GM23338 (cell line): ENCODE data around the gene RNF214.
"Not testable (repeated sequence)": the region's sequence is repeated elsewhere in the genome, so short reads cannot be mapped to it uniquely, and the experiment has no call there.

Source experiments
- TF ChIP-seq, protein P1 (sequence below): IDR thresholded peaks from one replicate; pipeline ENCODE4 v1.6.1; 2018; ENCODE audit warnings: antibody characterized with exemption; ENCODE audit not compliant: unreplicated experiment
- TF ChIP-seq, protein P2 (sequence below), 2 experiments: fragments of 200-600 bp in 1 of 2; sonication (generic) in 1 of 2; conservative IDR thresholded peaks; 2 replicates each; pipeline versions ENCODE4 v1.5.1 to v1.6.1; 2016 to 2017; ENCODE audit warnings: antibody characterized with exemption in 2 of 2, low read depth in 2 of 2, mild to moderate bottlenecking in 2 of 2, moderate library complexity in 1 of 2

DNA sequence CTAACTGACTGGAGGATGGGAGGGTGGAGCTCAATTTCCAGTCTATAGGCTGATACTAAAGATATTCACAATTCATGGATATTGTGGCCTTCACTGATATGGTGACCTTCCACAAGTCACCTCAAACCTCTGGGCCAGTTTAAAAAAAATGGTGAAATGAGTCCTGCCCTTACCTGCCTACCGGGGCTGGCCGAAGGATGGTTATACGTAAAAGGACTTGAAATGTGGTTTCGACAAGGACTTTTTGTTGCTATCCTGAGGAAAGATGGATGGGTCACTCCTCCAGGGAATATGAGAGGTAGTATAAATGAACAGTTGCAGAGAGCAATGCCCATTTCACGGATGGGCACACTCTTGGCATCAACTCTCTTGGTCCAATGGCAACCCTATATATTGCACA lies 25.0 kb upstream of the RNF214 start:
- TF ChIP-seq, protein P1, sequence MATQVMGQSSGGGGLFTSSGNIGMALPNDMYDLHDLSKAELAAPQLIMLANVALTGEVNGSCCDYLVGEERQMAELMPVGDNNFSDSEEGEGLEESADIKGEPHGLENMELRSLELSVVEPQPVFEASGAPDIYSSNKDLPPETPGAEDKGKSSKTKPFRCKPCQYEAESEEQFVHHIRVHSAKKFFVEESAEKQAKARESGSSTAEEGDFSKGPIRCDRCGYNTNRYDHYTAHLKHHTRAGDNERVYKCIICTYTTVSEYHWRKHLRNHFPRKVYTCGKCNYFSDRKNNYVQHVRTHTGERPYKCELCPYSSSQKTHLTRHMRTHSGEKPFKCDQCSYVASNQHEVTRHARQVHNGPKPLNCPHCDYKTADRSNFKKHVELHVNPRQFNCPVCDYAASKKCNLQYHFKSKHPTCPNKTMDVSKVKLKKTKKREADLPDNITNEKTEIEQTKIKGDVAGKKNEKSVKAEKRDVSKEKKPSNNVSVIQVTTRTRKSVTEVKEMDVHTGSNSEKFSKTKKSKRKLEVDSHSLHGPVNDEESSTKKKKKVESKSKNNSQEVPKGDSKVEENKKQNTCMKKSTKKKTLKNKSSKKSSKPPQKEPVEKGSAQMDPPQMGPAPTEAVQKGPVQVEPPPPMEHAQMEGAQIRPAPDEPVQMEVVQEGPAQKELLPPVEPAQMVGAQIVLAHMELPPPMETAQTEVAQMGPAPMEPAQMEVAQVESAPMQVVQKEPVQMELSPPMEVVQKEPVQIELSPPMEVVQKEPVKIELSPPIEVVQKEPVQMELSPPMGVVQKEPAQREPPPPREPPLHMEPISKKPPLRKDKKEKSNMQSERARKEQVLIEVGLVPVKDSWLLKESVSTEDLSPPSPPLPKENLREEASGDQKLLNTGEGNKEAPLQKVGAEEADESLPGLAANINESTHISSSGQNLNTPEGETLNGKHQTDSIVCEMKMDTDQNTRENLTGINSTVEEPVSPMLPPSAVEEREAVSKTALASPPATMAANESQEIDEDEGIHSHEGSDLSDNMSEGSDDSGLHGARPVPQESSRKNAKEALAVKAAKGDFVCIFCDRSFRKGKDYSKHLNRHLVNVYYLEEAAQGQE, result not testable (repeated sequence)
- TF ChIP-seq, protein P2, sequence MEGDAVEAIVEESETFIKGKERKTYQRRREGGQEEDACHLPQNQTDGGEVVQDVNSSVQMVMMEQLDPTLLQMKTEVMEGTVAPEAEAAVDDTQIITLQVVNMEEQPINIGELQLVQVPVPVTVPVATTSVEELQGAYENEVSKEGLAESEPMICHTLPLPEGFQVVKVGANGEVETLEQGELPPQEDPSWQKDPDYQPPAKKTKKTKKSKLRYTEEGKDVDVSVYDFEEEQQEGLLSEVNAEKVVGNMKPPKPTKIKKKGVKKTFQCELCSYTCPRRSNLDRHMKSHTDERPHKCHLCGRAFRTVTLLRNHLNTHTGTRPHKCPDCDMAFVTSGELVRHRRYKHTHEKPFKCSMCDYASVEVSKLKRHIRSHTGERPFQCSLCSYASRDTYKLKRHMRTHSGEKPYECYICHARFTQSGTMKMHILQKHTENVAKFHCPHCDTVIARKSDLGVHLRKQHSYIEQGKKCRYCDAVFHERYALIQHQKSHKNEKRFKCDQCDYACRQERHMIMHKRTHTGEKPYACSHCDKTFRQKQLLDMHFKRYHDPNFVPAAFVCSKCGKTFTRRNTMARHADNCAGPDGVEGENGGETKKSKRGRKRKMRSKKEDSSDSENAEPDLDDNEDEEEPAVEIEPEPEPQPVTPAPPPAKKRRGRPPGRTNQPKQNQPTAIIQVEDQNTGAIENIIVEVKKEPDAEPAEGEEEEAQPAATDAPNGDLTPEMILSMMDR (conservative IDR thresholded peaks at IDR 0.05; ENCODE audit: low read depth in 2 of 2), result not testable (repeated sequence)
